Right ventricle myocardium inferior (tissue), 1 donor: ENCODE measurements around the gene SPINDOC. TPM values are rescaled to one million over a fixed set of nuclear protein-coding genes. Genes with fewer than 3 reads are reported as not detected.
"Not testable (repeated sequence)": the region's sequence is repeated elsewhere in the genome, so short reads cannot be mapped to it uniquely, and the experiment has no call there.

ENCODE experiments used
- ATAC-seq: fragments of 200-7000 bp; cut with Tn5 transposase; one replicate; pipeline ENCODE4 v1.9.1; 2020; ENCODE audit warnings: mild to moderate bottlenecking, moderate library complexity
- DNase-seq: peaks from one replicate; pipeline ENCODE4 v3.0.0; 2021; ENCODE audit errors: missing footprints
- intact Hi-C: fragments of 100-400 bp; cut with DNase I; formaldehyde crosslinking; loops from one replicate; pipeline ENCODE4 v1.11.0; 2022
- long read RNA-seq: library from polyadenylated mRNA; unstranded; transcript quantifications from one replicate; pipeline ENCODE4 v2.0.0, GENCODE V29; 2021
- total RNA-seq: library from RNA; stranded (reverse); fragmentation: NEBNext Ultra II Directional; extraction: Animal tissue kit (Norgen Biotek cat#: 25700); gene quantifications from one replicate; pipeline ENCODE4 v1.2.1, GENCODE V29; 2021
- donor health status: DM: no; HTN: yes; CAD: no; lungs with severe emphysema.

SPINDOC gene
- 11.9 TPM for total RNA-seq
- long read RNA-seq, partial matches to known transcripts, result 0 of 1 reads
- long read RNA-seq, other reads (novel, unspliced or antisense), result 0 of 1 reads

DNA sequence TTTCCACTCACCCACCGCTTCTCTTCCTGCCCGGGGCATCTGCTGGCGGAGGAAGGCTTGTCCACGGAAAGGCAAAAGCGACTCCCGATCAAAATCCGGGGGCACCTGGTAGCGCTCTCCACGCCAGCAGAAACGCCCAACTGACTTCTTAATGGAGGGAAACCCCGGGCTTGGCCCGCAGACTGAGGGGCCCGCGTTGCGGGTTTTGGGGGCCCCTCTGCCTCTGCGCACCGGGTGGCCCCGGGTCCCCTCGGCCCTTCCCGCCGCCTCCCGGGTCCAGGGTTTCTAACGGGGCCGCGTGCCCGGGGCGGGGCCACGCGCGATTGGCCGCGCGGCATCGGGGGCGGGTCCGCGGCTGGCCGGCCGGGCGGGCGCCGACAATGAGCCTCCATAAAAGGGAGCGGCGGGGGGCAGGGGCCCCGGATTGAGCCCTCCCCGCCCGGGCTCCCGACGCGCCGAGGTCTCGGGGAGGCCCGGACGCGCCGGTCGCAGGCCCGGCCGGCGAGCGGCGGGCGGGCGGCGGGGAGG, at the start of gene SPINDOC:
TSS of gene SPINDOC (plus strand) at position 422 of the 528 bp plus-strand sequence. CDS start 231 bp downstream, outside the sequence.
- DNase-seq (peak; percentile 90), ATAC-seq (peak; percentile 95)
- intact Hi-C loops, result loop anchor here (1.0 kb wide), 1 partner anchor 45 kb away; the partner anchor contains the start of gene ZFTA

DNA sequence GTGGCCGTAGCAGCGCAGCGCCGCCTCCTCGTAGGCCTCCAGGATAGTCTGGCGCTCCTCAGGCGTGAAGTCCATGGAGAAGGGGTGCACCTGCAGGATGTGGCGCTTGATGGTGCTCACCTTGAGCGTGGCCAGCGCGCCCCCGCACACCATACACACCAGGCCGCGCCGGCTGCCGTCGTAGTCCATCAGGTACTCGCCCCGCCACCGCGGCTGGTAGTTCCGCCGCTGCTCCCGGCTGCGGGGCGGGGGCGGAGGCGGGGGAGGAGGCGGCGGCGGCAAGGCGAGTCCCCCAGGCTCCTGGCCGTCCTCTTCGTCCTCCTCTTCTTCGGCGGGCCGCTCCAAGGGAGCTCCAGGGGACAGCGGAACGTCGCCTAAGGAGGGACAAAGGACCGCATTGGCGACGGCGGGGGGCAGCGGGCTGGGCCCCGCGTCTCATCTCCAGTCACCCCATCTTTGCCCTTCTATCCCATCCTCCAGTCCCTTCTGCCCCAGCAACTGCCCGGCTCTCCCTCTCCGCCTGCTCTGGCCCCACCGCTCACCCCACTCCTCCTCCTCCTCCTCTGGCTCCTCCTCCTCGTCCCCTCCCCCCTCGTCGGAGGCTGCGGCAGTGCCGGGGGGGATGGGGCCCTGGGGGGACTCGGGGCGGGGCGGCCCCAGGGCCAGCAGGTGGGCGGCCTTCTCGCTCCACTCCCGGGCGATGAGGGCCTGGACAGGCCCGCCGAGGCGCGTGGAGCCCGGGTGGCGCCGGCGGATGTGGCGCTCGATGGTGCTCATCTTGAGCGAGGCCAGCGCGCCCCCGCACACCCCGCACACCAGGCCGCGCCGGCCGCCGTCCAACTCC, 49.5 kb upstream of the SPINDOC start:
- intact Hi-C loops, result loop anchor here (10.0 kb wide), 1 partner anchor 391 kb away; no protein-coding TSS in a partner anchor
- ATAC-seq, result peak; percentile 5
- DNase-seq, result no peak

DNA sequence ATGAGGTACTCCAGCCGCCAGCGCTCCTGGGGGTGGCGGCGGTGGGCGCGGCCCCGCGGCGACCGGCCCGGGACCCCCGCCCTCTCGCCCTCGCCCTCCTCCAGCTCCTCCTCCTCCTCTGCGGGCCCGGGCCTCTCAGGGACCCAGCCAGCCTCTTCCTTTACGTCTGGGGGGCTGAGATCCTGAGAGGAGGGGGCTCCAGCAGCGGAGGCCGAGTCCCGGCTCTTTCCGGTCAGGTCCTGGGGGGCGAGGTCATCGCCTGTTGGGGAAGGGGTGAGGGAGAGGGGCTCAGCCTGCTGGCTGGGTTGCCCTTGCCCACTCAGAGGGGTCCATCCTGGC, 48.9 kb upstream of the SPINDOC start:
- ATAC-seq, result no peak
- DNase-seq, result no peak
- intact Hi-C loops, result loop anchor here (10.0 kb wide), 1 partner anchor 390 kb away; no protein-coding TSS in a partner anchor

- ATAC-seq (no peak), DNase-seq (no peak)
- intact Hi-C loops, result loop anchor here (5.0 to 10.0 kb wide), 2 partner anchors 182 to 390 kb away; no protein-coding TSS in a partner anchor
Observed at GRCh38 chr11:63764679-63765647, 48.3 kb upstream of the SPINDOC start.

DNA sequence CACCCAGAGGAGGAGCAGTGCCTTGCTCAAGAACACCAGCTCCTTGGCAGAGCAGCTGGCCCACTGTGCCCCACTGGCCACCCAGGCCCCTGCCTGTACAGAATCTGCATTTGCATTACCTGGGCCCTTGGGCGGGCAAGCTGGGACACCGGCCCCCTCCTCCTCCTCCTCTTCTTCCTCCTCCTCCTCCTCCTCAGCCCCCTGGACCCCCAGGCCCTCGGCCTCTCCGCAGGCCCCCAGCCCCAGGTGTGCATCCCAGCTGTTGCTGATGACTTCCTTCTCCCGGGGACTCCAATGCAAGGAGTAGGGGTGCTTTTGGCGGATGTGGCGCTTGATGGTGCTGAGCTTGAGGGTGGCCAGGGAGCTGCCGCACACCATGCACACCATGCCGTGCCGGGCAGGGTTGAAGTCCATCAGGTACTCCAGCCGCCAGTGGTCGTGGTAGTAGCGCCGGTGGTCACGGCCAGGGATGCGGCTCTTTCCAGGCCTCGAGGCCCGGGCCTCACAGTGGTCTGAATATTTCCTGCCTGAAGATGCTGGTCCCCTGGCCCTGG, 47.5 kb upstream of the SPINDOC start:
- DNase-seq, result no peak
- intact Hi-C loops, result loop anchor here (5.0 to 10.0 kb wide), 2 partner anchors 182 to 389 kb away; no protein-coding TSS in a partner anchor
- ATAC-seq, result no peak

DNA sequence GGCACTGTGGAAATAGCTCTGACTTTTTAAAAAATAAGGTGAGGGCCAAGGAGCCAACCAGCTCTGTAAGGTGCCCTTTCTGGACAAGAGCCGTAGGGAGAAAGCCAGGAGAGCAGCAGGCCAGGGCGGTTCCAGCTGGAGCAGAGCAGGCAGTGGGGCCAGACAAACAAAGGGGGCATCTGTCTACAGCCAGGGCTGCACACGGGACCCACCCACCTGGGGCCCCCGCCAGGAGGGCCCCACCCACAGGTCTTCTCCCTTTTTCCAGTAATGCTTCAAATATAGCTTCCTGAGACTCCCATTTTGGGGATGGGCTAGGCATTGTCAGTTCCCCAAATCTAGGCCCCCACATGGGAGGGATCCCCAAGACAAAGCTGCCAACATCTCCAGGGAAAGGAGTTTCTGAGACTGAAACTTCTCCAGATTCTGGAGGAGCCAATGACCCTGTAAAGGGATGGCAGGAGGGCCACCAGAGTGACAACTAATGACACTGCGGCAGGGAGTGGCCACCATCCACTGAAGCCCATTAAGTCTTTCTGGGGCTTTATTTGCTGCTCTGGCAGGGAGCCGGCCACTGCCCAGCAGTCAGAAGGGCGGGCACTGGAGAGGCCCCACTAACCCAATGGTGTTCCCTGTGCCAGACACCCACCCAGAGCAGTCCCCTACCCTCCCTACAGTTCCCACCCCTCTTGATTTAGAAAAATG, 46.6 kb upstream of the SPINDOC start:
- no peak for ATAC-seq
- no peak for DNase-seq
- intact Hi-C loops, result loop anchor here (5.0 to 10.0 kb wide), 2 partner anchors 181 to 388 kb away; no protein-coding TSS in a partner anchor

GRCh38 chr11:63767267-63767564, 46.0 kb upstream of the SPINDOC start:
- DNase-seq (no peak), ATAC-seq (no peak)
- intact Hi-C loops, result loop anchor here (5.0 to 10.0 kb wide), 2 partner anchors 180 to 388 kb away; no protein-coding TSS in a partner anchor

- intact Hi-C loops, result loop anchor here (1.0 to 10.0 kb wide), 3 partner anchors 46 to 387 kb away; partner anchors contain the start of gene SPINDOC
- DNase-seq (no peak), ATAC-seq (peak; percentile 38)
Observed at GRCh38 chr11:63767565-63768236, 45.6 kb upstream of the SPINDOC start.

DNA sequence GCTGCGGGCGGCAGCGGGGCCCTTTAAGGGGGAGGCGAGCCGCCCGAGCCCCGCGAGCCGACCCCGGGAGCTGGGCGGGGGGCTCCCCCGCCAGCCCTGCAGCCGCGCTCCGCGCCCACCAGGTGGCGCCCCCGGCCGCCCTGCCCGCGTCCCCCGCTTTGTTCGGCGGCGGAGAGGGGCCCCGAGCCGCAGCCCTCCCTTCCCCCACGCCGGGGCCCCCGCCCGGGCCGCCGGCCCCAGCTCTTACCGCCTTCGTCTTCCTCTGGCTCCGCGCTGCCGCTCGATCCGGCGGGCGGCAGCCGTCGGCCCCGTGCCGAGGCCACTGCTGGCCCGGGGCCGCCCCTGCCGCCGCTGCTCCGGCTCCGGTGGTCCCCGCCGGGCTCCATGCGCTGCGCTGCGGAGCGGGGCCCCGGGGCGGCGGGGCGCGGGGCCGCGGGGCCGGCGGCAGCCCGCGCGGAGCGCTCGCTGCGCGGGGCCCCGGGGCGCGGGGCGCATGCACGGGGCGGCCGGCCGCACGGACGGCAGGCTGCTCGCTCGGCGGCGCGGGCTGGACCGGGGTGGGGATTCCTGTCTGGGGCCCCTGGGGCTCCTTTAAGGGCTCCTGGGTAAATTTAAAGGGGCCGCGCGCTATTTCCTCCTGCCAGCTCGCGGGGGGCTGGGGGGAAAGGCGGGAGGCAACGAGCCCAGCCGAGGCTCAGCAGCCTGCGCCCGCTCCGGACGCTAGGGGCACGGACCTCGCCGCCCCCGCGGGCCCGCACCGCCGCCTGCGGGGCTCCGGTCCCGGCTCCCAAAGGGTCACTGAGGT, 44.8 kb upstream of the SPINDOC start, which contains the start of gene ZFTA:
TSS of gene ZFTA (minus strand) at position 539 of the 805 bp plus-strand sequence. CDS start at position 386, 153 bp downstream.
- ATAC-seq, result peak; percentile 39
- peak; percentile 80 for DNase-seq
- intact Hi-C loops, result loop anchor here (1.0 to 10.0 kb wide), 3 partner anchors 45 to 386 kb away; partner anchors contain the start of gene SPINDOC

- intact Hi-C loops, result loop anchor here (5.0 to 10.0 kb wide), 2 partner anchors 178 to 386 kb away; no protein-coding TSS in a partner anchor
- no peak for DNase-seq
- peak; percentile 58 for ATAC-seq
Observed at GRCh38 chr11:63769042-63769713, 44.1 kb upstream of the SPINDOC start.

- no peak for ATAC-seq
- DNase-seq, result no peak
- intact Hi-C loops, result loop anchor here (5.0 to 10.0 kb wide), 2 partner anchors 177 to 385 kb away; no protein-coding TSS in a partner anchor
Observed at GRCh38 chr11:63769714-63770455, 43.4 kb upstream of the SPINDOC start.

- intact Hi-C loops, result no loop called here
- no peak for DNase-seq
- ATAC-seq, result no peak
Observed at GRCh38 chr11:63770763-63771162, 42.5 kb upstream of the SPINDOC start.

DNA sequence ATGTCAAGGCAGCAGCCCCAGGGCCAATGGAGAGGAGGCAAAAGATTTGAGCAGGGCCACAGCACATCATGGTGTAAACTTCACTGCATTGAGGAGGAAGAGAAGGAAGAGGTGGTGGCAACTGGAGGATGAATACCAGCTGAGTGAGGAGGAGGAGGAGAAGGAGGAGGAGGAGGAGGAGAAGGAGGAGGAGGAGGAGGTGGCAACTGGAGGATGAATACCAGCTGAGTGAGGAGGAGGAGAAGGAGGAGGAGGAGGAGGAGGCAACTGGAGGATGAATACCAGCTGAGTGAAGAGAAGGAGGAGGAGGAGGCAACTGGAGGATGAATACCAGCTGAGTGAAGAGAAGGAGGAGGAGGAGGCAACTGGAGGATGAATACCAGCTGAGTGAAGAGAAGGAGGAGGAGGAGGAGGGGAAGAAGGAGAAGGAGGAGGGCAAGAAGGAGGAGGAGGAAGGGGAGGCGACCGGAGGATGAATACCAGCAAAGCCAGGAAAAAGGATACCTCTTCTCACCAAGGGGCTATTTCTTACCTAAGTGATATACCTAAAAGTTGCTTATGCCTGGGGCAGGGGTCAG, 41.4 kb upstream of the SPINDOC start:
- intact Hi-C loops, ATAC-seq, DNase-seq: not testable (repeated sequence)

GRCh38 chr11:63775191-63775590, 38.1 kb upstream of the SPINDOC start:
- DNase-seq (no peak), ATAC-seq (no peak)
- intact Hi-C loops, result no loop called here

- DNase-seq (no peak), ATAC-seq (no peak)
- intact Hi-C loops, result no loop called here
Observed at GRCh38 chr11:63779039-63779438, 34.2 kb upstream of the SPINDOC start.
